Measurements from ENCODE around the gene TRAPPC11. TPM values are rescaled to one million over a fixed set of nuclear protein-coding genes. Genes with fewer than 3 reads are reported as not detected.

The TRAPPC11 gene
- total and polyA plus RNA-seq, 9 of the 15 experiments (the other 6 are each of a cell fraction or from before 2014, with no cell fraction given): 11.6 to 49.0 (median 28.7) TPM

DNA sequence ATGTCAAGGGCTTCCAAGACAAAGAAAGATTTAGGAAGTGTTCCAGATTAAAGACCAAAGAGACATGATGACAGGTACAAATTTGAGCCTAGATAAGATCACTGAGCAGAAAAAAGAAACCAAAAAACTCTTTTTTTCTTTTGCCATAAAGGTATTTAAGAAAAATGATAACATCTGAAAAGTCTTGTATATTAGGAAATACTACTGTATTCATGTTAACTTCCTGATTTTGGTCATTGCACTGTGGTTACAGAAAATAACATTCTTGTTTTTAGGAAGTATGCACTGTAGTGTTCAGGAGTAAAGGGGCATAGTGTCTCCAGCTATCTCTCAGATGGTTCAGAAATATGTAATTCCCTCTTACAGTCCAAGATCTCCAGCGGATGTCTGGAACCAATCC is 37.2 kb upstream of the TRAPPC11 start:
- CTCF ChIA-PET (ENCODE audit: low intra/inter-chr PET ratio): no interaction called here
- H3K79me2 ChIP-seq (ENCODE audit: control insufficient read depth, insufficient read depth, low read length): no peaks in the 10 kb centered on the region
- in situ Hi-C loops (cut with MboI) (no loop called here), intact Hi-C loops (cut with micrococcal nuclease) (no loop called here)
- TF ChIP-seq TCF7 (IDR thresholded peaks at IDR 0.05; ENCODE audit: borderline replicate concordance) (no peak), PBX2 (CRISPR knock-in tag; IDR thresholded peaks at IDR 0.05; ENCODE audit: low read depth) (no peak), PBX2 (tag; conservative IDR thresholded peaks at IDR 0.05; ENCODE audit: low read depth) (peak; percentile 49; the same call in 1 of the 2 replicates), MEIS2 (IDR thresholded peaks at IDR 0.05; ENCODE audit: partially characterized antibody) (peak; percentile 41)
- FAIRE-seq (no peak), ATAC-seq (no peak), DNase-seq (ENCODE audit: extremely low read depth in 1 of 4, low spot score in 3 of 4) (no peak)
- no peak overlapping the region for H3K9ac ChIP-seq (ENCODE audit: insufficient read depth in 1 of 2, low read depth in 2 of 2, low read length in 2 of 2)
- H4K20me1 ChIP-seq (replicated peaks; ENCODE audit: control insufficient read depth, insufficient read depth, low read length): no peaks in the 10 kb centered on the region
- no peak overlapping the region for H3K27ac ChIP-seq (ENCODE audit: extremely low read depth, low read depth, low read length)
- no peaks in the 10 kb centered on the region for H3K9me3 ChIP-seq (replicated peaks; ENCODE audit: control insufficient read depth, insufficient read depth, low read depth, low read length)
- H3K4me1 ChIP-seq (replicated peaks in 1 of 2; ENCODE audit: control insufficient read depth in 2 of 2, insufficient read depth in 2 of 2, low read length in 2 of 2): peaks cover 5 to 8% of the 10 kb centered on the region in 2 experiments; a peak in 4 of 5 replicates
- H3K27me3 ChIP-seq (ENCODE audit: control insufficient read depth in 2 of 2, insufficient read depth in 2 of 2, low read length in 2 of 2): peaks cover 2 to 20% of the 10 kb centered on the region in 2 experiments; a peak in 2 of 5 replicates
- no peaks in the 10 kb centered on the region for H3K9me1 ChIP-seq (ENCODE audit: control insufficient read depth, insufficient read depth, low read length)
- POLR2A ChIA-PET: no interaction called here
- H3K4me3 ChIP-seq: no peak overlapping the region
- no peak overlapping the region for H2AFZ ChIP-seq (ENCODE audit: low read depth, low read length)
- no TSS peak for BruUV-seq (replicated peaks)
- WGBS (ENCODE audit: insufficient coverage, low coverage, missing lambda C conversion rate): 41% methylated on average over 1 of the region's 1 CpG
- no peak overlapping the region for H3K4me2 ChIP-seq (ENCODE audit: insufficient read depth, low read length)
- H3K36me3 ChIP-seq (ENCODE audit: control insufficient read depth, insufficient read depth, low read length): no peaks in the 10 kb centered on the region
